A549 treated with Mapracorat at 1 μM for 4 hours (cell line): ENCODE measurements around the gene RALGDS. TPM values are rescaled to one million over a fixed set of nuclear protein-coding genes. Genes with fewer than 3 reads are reported as not detected.

Experiments used
- total RNA-seq: library from RNA; stranded (reverse); fragments of 200-300 nt; extraction: Qiagen RNA extraction; gene quantifications from 5 replicates; pipeline ENCODE4 v1.2.3, GENCODE V29; 2022

The RALGDS gene
- total RNA-seq, result 21.9 to 32.7 TPM (median 28.9 TPM) in 5 replicates

DNA sequence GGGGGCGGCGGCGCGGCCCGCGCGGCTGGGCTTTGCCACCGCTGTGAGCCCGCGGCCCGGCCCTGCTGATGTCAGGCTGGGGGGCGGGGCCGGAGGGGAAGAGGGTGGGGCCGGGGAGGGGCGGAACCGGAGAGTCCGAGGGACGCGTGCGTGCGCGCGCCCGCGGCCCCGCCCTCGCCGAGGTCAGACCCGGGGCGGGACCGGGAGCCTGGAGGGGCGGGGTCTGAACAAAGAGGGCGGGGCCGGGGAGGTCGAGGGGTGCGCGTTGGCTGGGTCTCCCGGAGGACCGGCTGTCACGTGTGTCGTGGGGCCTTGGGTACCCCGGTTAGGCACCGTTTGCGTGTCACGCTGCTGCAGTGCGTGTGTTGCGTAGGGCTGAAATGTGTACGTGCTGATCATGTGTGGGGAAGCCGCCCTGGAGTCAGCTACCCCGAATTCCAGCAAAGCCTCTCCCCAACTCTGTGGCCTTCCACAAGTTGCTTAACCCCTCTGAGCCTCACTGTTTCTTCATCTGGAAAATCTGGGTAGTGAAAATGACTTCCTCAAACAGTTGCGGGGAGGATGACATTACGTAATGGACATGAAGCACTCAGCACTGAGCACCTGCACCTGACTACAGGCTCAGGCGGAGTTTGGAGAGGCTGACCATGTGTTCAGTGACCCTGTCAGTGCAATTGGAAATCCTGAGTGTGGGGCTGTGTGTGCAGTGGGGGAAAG, at the start of gene RALGDS:
Gene RALGDS, minus strand, starts transcription at position 43 of the 717 bp plus-strand sequence. CDS start 86 bp downstream, outside the sequence.

DNA sequence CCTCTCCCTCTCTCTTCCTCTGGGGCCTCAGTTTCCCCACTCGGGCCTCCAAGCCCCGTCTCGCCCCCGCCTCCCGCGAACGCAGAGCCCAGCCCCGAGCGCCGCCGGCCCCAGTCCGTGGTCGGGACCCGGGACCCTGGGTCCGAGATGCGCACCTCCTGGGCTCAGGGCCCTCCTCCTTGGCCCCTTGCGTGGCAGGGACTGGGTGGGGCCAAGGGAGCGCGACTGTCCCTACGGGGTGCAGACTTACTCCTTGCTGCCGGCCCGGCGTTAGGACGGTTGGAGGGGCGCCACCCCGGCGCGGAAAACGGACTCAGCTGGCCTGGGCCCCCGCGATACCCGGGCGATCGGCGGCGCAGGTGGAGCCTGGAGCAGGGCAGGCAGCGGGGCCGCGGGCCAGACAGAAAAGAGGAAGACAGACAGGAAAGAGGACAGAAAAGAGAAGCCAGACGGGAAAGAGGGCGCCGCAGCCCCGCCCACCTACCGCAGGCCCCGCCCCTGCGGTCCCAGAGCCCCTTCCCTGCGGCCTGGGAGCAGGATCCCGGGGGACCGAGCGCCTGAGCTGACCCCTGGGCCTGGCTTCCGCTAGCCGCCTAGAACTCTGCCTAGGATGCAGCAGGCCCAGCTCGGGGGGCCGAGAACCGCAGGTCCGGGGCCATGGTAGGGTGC, 42.6 kb upstream of the RALGDS start, which contains the start of gene GBGT1:
Gene GBGT1, minus strand, starts transcription at position 411 of the 669 bp plus-strand sequence. CDS start 1,502 bp downstream, outside the sequence.

DNA sequence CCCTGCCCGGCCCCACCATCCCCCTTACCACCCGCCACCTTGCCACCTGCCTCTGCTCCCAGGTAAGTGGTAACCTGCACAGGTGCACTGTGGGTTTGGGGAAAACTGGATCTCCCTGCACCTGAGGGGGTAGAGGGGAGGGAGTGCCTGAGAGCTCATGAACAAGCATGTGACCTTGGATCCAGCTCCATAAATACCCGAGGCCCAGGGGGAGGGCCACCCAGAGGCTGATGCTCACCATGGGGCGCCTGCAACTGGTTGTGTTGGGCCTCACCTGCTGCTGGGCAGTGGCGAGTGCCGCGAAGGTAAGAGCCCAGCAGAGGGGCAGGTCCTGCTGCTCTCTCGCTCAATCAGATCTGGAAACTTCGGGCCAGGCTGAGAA, 59.3 kb downstream of the RALGDS start, which contains the start of gene CEL:
Gene CEL, plus strand, starts transcription at position 218 of the 382 bp plus-strand sequence. Its CDS starts 22 bp downstream, at position 240.

Other genes with a start within 250 kb of the RALGDS start
- gene AK8, start 243.0 kb downstream of the RALGDS start, total RNA-seq, result 1.1 to 1.7 TPM (median 1.5 TPM) in 5 replicates
- 4.9 to 5.9 TPM (median 5.3 TPM) in 5 replicates for gene SPACA9, start 242.3 kb downstream of the RALGDS start, total RNA-seq
- 14.8 to 16.2 TPM (median 15.5 TPM) in 5 replicates for gene TSC1, start 176.6 kb downstream of the RALGDS start, total RNA-seq
- 0.09 to 0.17 TPM (median 0.16 TPM) in 3 of 5 replicates, not detected in the others for gene GFI1B, start 142.5 kb downstream of the RALGDS start, total RNA-seq
- gene GTF3C5, start 90.2 kb downstream of the RALGDS start, total RNA-seq, result 56.8 to 69.1 TPM (median 62.9 TPM) in 5 replicates
- gene CEL, start 59.3 kb downstream of the RALGDS start, total RNA-seq, result 0.47 to 0.68 TPM (median 0.55 TPM) in 5 replicates
- gene GBGT1, start 42.7 kb upstream of the RALGDS start, total RNA-seq, result 1.4 to 3.5 TPM (median 2.1 TPM) in 5 replicates
- gene OBP2B, start 88.0 kb upstream of the RALGDS start, total RNA-seq, result not detected in 5 replicates
- not detected in 5 replicates for gene ABO, start 154.0 kb upstream of the RALGDS start, total RNA-seq
- 19.3 to 31.1 TPM (median 26.5 TPM) in 5 replicates for gene SURF6, start 214.9 kb upstream of the RALGDS start, total RNA-seq
- gene MED22, start 226.9 kb upstream of the RALGDS start, total RNA-seq, result 20.7 to 33.2 TPM (median 30.3 TPM) in 5 replicates
- 3,324 to 3,521 TPM (median 3,436 TPM) in 5 replicates for gene RPL7A, start 227.0 kb upstream of the RALGDS start, total RNA-seq
- 37.5 to 46.5 TPM (median 44.6 TPM) in 5 replicates for gene SURF1, start 235.2 kb upstream of the RALGDS start, total RNA-seq
- 41.3 to 54.5 TPM (median 43.0 TPM) in 5 replicates for gene SURF2, start 235.3 kb upstream of the RALGDS start, total RNA-seq